GM12891 (cell line): ENCODE measurements around the gene NNAT.

Experiments used
- POLR2A ChIP-seq: IDR thresholded peaks from 2 replicates; pipeline ENCODE4 v1.6.1; 2011; ENCODE audit warnings: low read depth, low read length, control low read depth
- POLR2AphosphoS5 ChIP-seq: IDR thresholded peaks from 2 replicates; pipeline ENCODE4 v1.6.1; 2011; ENCODE audit warnings: low read depth, low read length, control low read depth

DNA sequence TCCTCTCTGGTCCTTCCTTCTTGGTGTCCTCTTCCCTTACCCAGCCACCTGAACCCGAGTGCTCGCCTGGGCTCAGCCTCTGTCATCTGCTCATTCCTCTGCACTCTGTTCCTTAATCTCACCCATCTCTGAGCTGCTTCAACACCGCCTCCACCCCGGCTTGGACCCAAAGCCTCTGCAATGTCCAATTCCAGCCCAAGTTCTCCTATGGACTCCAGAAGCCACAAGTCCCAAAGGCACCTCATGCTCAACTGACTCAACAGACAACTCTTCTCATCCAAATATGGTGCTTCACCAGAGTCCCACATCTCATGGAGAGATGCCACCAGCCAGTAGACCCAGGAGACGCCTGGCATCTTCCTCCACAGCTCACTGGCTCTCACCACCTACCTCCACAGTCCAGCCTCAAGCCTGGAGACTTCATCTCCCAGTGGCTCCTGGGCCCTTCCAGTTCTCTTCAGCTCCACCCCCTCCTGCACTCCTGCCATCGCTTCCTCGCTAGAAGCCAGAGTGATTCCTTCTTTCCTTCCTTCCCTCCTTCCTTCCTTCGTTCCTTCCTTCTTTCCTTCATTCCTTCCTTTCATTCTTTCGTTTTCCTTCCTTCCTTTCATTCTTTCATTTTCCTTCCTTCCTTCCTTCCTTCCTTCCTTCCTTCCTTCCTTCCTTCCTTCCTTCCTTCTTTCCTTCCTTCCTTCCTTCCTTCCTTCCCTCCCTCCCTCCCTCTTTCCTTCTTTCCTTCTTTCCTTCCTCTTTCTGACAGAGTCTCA, 40.9 kb upstream of the NNAT start:
- no peak for TF ChIP-seq POLR2AphosphoS5
- no peak for TF ChIP-seq POLR2A
